Gastrocnemius medialis (tissue), 4 donors: ENCODE data around the gene SDK2. TPM values are rescaled to one million over a fixed set of nuclear protein-coding genes. Genes with fewer than 3 reads are reported as not detected.

Experiments used
- ATAC-seq, 2 donors: fragments of 150-250 bp; one replicate each; pipeline ENCODE4 v1.9.1; 2016
- DNase-seq, 2 donors: peaks; one replicate each; pipeline ENCODE4 v3.0.0-alpha.2; 2019
- H3K27ac ChIP-seq, 4 donors: fragments of 200-600 bp; sonication (generic); 1 replicate in 1 of 4; 2 replicates in 3 of 4; pipeline ENCODE4 v1.5.1; 2016 to 2018; ENCODE audit warnings: mild to moderate bottlenecking in 2 of 4, moderate library complexity in 1 of 4
- H3K27me3 ChIP-seq, 3 donors: fragments of 200-600 bp; sonication (generic) in 2 of 3; 1 replicate in 1 of 3; 2 replicates in 2 of 3; pipeline versions ENCODE4 v1.5.1 to v1.6.0; 2016 to 2019; ENCODE audit warnings: mild to moderate bottlenecking in 1 of 3, moderate library complexity in 1 of 3
- H3K36me3 ChIP-seq, 2 donors: fragments of 200-600 bp; sonication (generic) in 1 of 2; one replicate each; pipeline ENCODE4 v1.5.1; 2017 to 2018
- H3K4me1 ChIP-seq, 2 donors: fragments of 200-600 bp; sonication (generic) in 1 of 2; one replicate each; pipeline ENCODE4 v1.5.1; 2016 to 2017; ENCODE audit warnings: mild to moderate bottlenecking in 2 of 2
- H3K4me3 ChIP-seq, 4 donors: fragments of 200-600 bp; sonication (generic) in 3 of 4; 1 replicate in 1 of 4; 2 replicates in 3 of 4; pipeline ENCODE4 v1.5.1; 2016 to 2019; ENCODE audit warnings: mild to moderate bottlenecking in 2 of 4
- H3K9me3 ChIP-seq, 3 donors: fragments of 200-600 bp; sonication (generic) in 2 of 3; 1 replicate in 1 of 3; 2 replicates in 2 of 3; pipeline ENCODE4 v1.5.1; 2016 to 2019
- CTCF ChIP-seq, 5 experiments: fragments of 450-650 bp in 3 of 5; fragments of 200-600 bp in 2 of 5; sonication (generic) in 2 of 5; IDR thresholded peaks in 4 of 5; conservative IDR thresholded peaks in 1 of 5; 1 replicate in 4 of 5; 2 replicates in 1 of 5; pipeline ENCODE4 v1.5.1; 2016 to 2019; ENCODE audit warnings: antibody characterized with exemption in 5 of 5, mild to moderate bottlenecking in 3 of 5, moderate library complexity in 3 of 5
- POLR2A ChIP-seq, 2 donors: fragments of 450-650 bp; IDR thresholded peaks; one replicate each; pipeline ENCODE4 v1.6.1; 2017; ENCODE audit warnings: antibody characterized with exemption in 2 of 2, mild to moderate bottlenecking in 2 of 2, moderate library complexity in 2 of 2
- in situ Hi-C, 4 donors: fragments of 200-750 bp; cut with MboI; loops; one replicate each; pipeline versions ENCODE4 v1.15.0 to v1.8.0; 2017; ENCODE audit warnings: low sequenced_read_pairs in 4 of 4
- intact Hi-C: fragments of 100-400 bp; cut with DNase I; formaldehyde crosslinking; loops from one replicate; pipeline ENCODE4 v1.15.1; 2023; ENCODE audit warnings: low total_unique reads
- total RNA-seq, 4 donors: library from RNA; depleted of rRNA; stranded (reverse); fragments of >200 nt; gene quantifications; one replicate each; pipeline versions ENCODE4 v1.1.0 to v1.2.3, GENCODE V29; 2016

SDK2 gene
- total RNA-seq, 4 donors from 2014 or later = 0.02 to 0.31 (median 0.13) TPM

GRCh38 chr17:73526952-73527351 lies 117.3 kb downstream of the SDK2 start:
- DNase-seq (no peak), ATAC-seq (no peak)
- intact Hi-C loops = no loop called here

GRCh38 chr17:73524941-73525679 lies 119.1 kb downstream of the SDK2 start:
- no peak overlapping the region for H3K4me3 ChIP-seq
- H3K27ac ChIP-seq = no peak overlapping the region
- H3K27me3 ChIP-seq = no peaks in the 10 kb centered on the region
- intact Hi-C loops (no loop called here), in situ Hi-C loops (no loop called here)
- no peaks in the 10 kb centered on the region for H3K9me3 ChIP-seq
- H3K36me3 ChIP-seq = no peaks in the 10 kb centered on the region
- ATAC-seq (no peak), DNase-seq (no peak)
- TF ChIP-seq CTCF (IDR thresholded peaks at IDR 0.05 in 4 of 5, conservative IDR thresholded peaks at IDR 0.05 in 1 of 5) (no peak), POLR2A (IDR thresholded peaks at IDR 0.05) (no peak)
- H3K4me1 ChIP-seq = no peaks in the 10 kb centered on the region

More at GRCh38 chr17:73526952-73527351, 117.3 kb downstream of the SDK2 start:
- Histone ChIP-seq H3K9me3 (no peaks in the 10 kb centered on the region), H3K4me1 (no peaks in the 10 kb centered on the region), H3K27me3 (no peaks in the 10 kb centered on the region), H3K4me3 (no peak overlapping the region), H3K36me3 (no peaks in the 10 kb centered on the region), H3K27ac (no peak overlapping the region)
- TF ChIP-seq CTCF (IDR thresholded peaks at IDR 0.05 in 4 of 5, conservative IDR thresholded peaks at IDR 0.05 in 1 of 5) (no peak), POLR2A (IDR thresholded peaks at IDR 0.05) (no peak)
- in situ Hi-C loops = no loop called here

GRCh38 chr17:73522696-73523095 lies 121.5 kb downstream of the SDK2 start:
- DNase-seq (no peak), ATAC-seq (no peak)
- in situ Hi-C loops = no loop called here
- Histone ChIP-seq H3K4me3 (no peak overlapping the region), H3K36me3 (no peaks in the 10 kb centered on the region), H3K9me3 (no peaks in the 10 kb centered on the region), H3K27me3 (no peaks in the 10 kb centered on the region), H3K27ac (no peak overlapping the region), H3K4me1 (no peaks in the 10 kb centered on the region)
- intact Hi-C loops = no loop called here
- TF ChIP-seq POLR2A (IDR thresholded peaks at IDR 0.05) (no peak), CTCF (IDR thresholded peaks at IDR 0.05 in 4 of 5, conservative IDR thresholded peaks at IDR 0.05 in 1 of 5) (no peak)

GRCh38 chr17:73522107-73522506 lies 122.1 kb downstream of the SDK2 start:
- in situ Hi-C loops = no loop called here
- ATAC-seq (no peak), DNase-seq (no peak)

More at GRCh38 chr17:73522107-73522506, 122.1 kb downstream of the SDK2 start:
- Histone ChIP-seq H3K4me1 (no peaks in the 10 kb centered on the region), H3K27me3 (no peaks in the 10 kb centered on the region), H3K27ac (no peak overlapping the region), H3K36me3 (no peaks in the 10 kb centered on the region), H3K4me3 (no peak overlapping the region), H3K9me3 (no peaks in the 10 kb centered on the region)
- intact Hi-C loops = no loop called here
- TF ChIP-seq POLR2A (IDR thresholded peaks at IDR 0.05) = no peak
- no peak for TF ChIP-seq CTCF (IDR thresholded peaks at IDR 0.05 in 4 of 5, conservative IDR thresholded peaks at IDR 0.05 in 1 of 5)
